ENCODE measurements around the gene NFIL3. TPM values are rescaled to one million over a fixed set of nuclear protein-coding genes. Genes with fewer than 3 reads are reported as not detected.
A peak's percentile ranks its signal among the peaks of the same experiment; 100 is the strongest.
"Not testable (repeated sequence)": the region's sequence is repeated elsewhere in the genome, so short reads cannot be mapped to it uniquely, and the experiment has no call there.

The NFIL3 gene
- polyA plus RNA-seq (2013, experiment 1 of 2), result 10.4 TPM
- 11.0 TPM for polyA plus RNA-seq (2013, experiment 2 of 2)

GRCh38 chr9:91423785-91424402 is at the start of gene NFIL3:
Gene NFIL3, minus strand, starts transcription at chr9:91423832. Its CDS starts 13,098 bp downstream, at chr9:91410734.
- Histone ChIP-seq H3K4me2 (ENCODE audit: low read length) (peak within 1 kb of the TSS; percentile 97), H3K27ac (ENCODE audit: low read depth, low read length) (no peak within 1 kb of the TSS), H3K79me1 (ENCODE audit: low read length) (peaks cover 17% of the 10 kb centered on the region), H3K23ac (ENCODE audit: low read length) (no peak within 1 kb of the TSS), H3K27me3 (ENCODE audit: insufficient read depth, low read length, poor library complexity) (no peaks in the 10 kb centered on the region), H4K8ac (ENCODE audit: low read depth, low read length) (no peak within 1 kb of the TSS), H2BK120ac (ENCODE audit: low read depth, low read length) (no peak within 1 kb of the TSS), H2BK15ac (replicated peaks; ENCODE audit: low read depth) (no peak within 1 kb of the TSS), H3K4ac (ENCODE audit: low read depth, low read length) (peak within 1 kb of the TSS; percentile 84), H3K9ac (ENCODE audit: low read length) (peak within 1 kb of the TSS; percentile 82), H3K18ac (ENCODE audit: low read length) (peak within 1 kb of the TSS; percentile 94), H2BK5ac (ENCODE audit: low read length) (no peak within 1 kb of the TSS), H3K79me2 (ENCODE audit: control insufficient read depth, insufficient read depth, low read length) (peaks cover 20% of the 10 kb centered on the region), H4K5ac (ENCODE audit: low read length) (no peak within 1 kb of the TSS), H3K36me3 (ENCODE audit: control insufficient read depth, insufficient read depth, low read length) (no peaks in the 10 kb centered on the region), H3K4me3 (ENCODE audit: low read length) (peak within 1 kb of the TSS; percentile 65), H2AK5ac (ENCODE audit: low read length) (no peak within 1 kb of the TSS), H3K56ac (ENCODE audit: low read length) (peak within 1 kb of the TSS; percentile 96), H3K4me1 (ENCODE audit: control insufficient read depth, low read depth, low read length) (peaks cover 14% of the 10 kb centered on the region)
- no CpG with 5 or more reads among the region's 92 CpGs for WGBS (ENCODE audit: extremely low coverage, insufficient coverage, low lambda C conversion rate)
- peak; percentile 79 for DNase-seq

DNA sequence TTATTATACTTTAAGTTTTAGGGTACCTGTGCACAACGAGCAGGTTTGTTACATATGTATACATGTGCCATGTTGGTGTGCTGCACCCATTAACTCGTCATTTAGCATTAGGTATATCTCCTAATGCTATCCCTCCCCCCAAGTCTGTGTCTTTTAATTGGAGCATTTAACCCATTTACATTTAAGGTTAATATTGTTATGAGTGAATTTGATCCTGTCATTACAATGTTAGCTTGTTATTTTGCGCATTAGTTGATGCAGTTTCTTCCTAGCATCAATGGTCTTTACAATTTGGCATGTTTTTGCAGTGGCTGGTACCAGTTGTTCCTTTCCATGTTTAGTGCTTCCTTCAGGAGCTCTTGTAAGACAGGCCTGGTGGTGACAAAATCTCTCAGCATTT is 47.9 kb upstream of the NFIL3 start:
- H3K27ac ChIP-seq (ENCODE audit: low read depth, low read length); H3K56ac ChIP-seq (ENCODE audit: low read length); DNase-seq; H3K23ac ChIP-seq (ENCODE audit: low read length); H3K79me2 ChIP-seq (ENCODE audit: control insufficient read depth, insufficient read depth, low read length); H3K4me1 ChIP-seq (ENCODE audit: control insufficient read depth, low read depth, low read length); H4K8ac ChIP-seq (ENCODE audit: low read depth, low read length); H3K9ac ChIP-seq (ENCODE audit: low read length); H3K4me3 ChIP-seq (ENCODE audit: low read length); H2BK15ac ChIP-seq (replicated peaks; ENCODE audit: low read depth); H2BK5ac ChIP-seq (ENCODE audit: low read length); H3K36me3 ChIP-seq (ENCODE audit: control insufficient read depth, insufficient read depth, low read length); H2BK120ac ChIP-seq (ENCODE audit: low read depth, low read length); H3K79me1 ChIP-seq (ENCODE audit: low read length); H4K5ac ChIP-seq (ENCODE audit: low read length); H3K4ac ChIP-seq (ENCODE audit: low read depth, low read length); H2AK5ac ChIP-seq (ENCODE audit: low read length); H3K4me2 ChIP-seq (ENCODE audit: low read length); H3K18ac ChIP-seq (ENCODE audit: low read length); H3K27me3 ChIP-seq (ENCODE audit: insufficient read depth, low read length, poor library complexity): not testable (repeated sequence)
- WGBS (ENCODE audit: extremely low coverage, insufficient coverage, low lambda C conversion rate), result no CpG with 5 or more reads among the region's 3 CpGs

GRCh38 chr9:91465420-91465819 is 41.8 kb upstream of the NFIL3 start:
- no peak overlapping the region for H3K4me2 ChIP-seq (ENCODE audit: low read length)

DNA sequence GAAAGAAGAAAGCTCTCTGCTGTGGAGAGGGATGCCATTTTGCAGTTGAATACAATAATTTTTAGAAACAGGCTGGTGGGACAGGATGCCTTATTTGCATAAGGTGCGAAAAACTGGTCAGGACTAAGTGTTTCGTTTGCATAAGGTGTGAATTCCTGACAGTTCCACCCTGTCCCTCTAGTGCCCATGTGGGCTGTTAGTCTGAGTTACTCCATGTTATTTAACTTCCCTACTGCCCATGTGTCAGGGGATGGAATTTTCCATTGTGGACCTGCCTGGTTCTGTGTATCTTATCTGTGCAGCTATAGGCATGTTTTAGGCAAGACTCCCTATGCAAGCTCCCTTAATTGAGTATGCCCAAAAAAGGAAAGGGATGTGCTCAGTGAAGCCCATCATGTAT is 35.3 kb upstream of the NFIL3 start:
- no peak overlapping the region for H4K5ac ChIP-seq (ENCODE audit: low read length)
- peak overlapping the region; percentile 99 for H2BK15ac ChIP-seq (replicated peaks; ENCODE audit: low read depth)
- peak; percentile 94 for DNase-seq
- no peaks in the 10 kb centered on the region for H3K4me1 ChIP-seq (ENCODE audit: control insufficient read depth, low read depth, low read length)
- no peaks in the 10 kb centered on the region for H3K27me3 ChIP-seq (ENCODE audit: insufficient read depth, low read length, poor library complexity)
- peak overlapping the region; percentile 45 for H2BK5ac ChIP-seq (ENCODE audit: low read length)
- H4K8ac ChIP-seq (ENCODE audit: low read depth, low read length), result peak overlapping the region; percentile 65
- H3K27ac ChIP-seq (ENCODE audit: low read depth, low read length), result peak overlapping the region; percentile 10
- H3K4me3 ChIP-seq (ENCODE audit: low read length), result no peak overlapping the region
- no peaks in the 10 kb centered on the region for H3K36me3 ChIP-seq (ENCODE audit: control insufficient read depth, insufficient read depth, low read length)
- H3K79me2 ChIP-seq (ENCODE audit: control insufficient read depth, insufficient read depth, low read length), result no peaks in the 10 kb centered on the region
- H3K9ac ChIP-seq (ENCODE audit: low read length), result no peak overlapping the region
- peak overlapping the region; percentile 1 for H3K56ac ChIP-seq (ENCODE audit: low read length)
- no peak overlapping the region for H3K23ac ChIP-seq (ENCODE audit: low read length)
- no CpG with 5 or more reads among the region's 2 CpGs for WGBS (ENCODE audit: extremely low coverage, insufficient coverage, low lambda C conversion rate)
- no peaks in the 10 kb centered on the region for H3K79me1 ChIP-seq (ENCODE audit: low read length)
- H2AK5ac ChIP-seq (ENCODE audit: low read length), result no peak overlapping the region
- H3K18ac ChIP-seq (ENCODE audit: low read length), result peak overlapping the region; percentile 92
- H3K4ac ChIP-seq (ENCODE audit: low read depth, low read length), result no peak overlapping the region
- no peak overlapping the region for H2BK120ac ChIP-seq (ENCODE audit: low read depth, low read length)
- H3K4me2 ChIP-seq (ENCODE audit: low read length), result no peak overlapping the region

More at GRCh38 chr9:91465420-91465819, 41.8 kb upstream of the NFIL3 start:
- H3K4me3 ChIP-seq (ENCODE audit: low read length), result no peak overlapping the region
- no peak overlapping the region for H3K4ac ChIP-seq (ENCODE audit: low read depth, low read length)
- no peaks in the 10 kb centered on the region for H3K79me2 ChIP-seq (ENCODE audit: control insufficient read depth, insufficient read depth, low read length)
- H3K36me3 ChIP-seq (ENCODE audit: control insufficient read depth, insufficient read depth, low read length), result no peaks in the 10 kb centered on the region
- no peak overlapping the region for H2AK5ac ChIP-seq (ENCODE audit: low read length)
- H3K23ac ChIP-seq (ENCODE audit: low read length), result no peak overlapping the region
- H4K5ac ChIP-seq (ENCODE audit: low read length), result no peak overlapping the region
- no peak overlapping the region for H3K56ac ChIP-seq (ENCODE audit: low read length)
- H3K27me3 ChIP-seq (ENCODE audit: insufficient read depth, low read length, poor library complexity), result no peaks in the 10 kb centered on the region
- no peak overlapping the region for H3K27ac ChIP-seq (ENCODE audit: low read depth, low read length)
- H2BK5ac ChIP-seq (ENCODE audit: low read length), result no peak overlapping the region
- WGBS (ENCODE audit: extremely low coverage, insufficient coverage, low lambda C conversion rate), result no CpG with 5 or more reads among the region's 2 CpGs
- H3K18ac ChIP-seq (ENCODE audit: low read length), result no peak overlapping the region
- no peaks in the 10 kb centered on the region for H3K79me1 ChIP-seq (ENCODE audit: low read length)
- no peak overlapping the region for H2BK120ac ChIP-seq (ENCODE audit: low read depth, low read length)
- no peak for DNase-seq
- H4K8ac ChIP-seq (ENCODE audit: low read depth, low read length), result no peak overlapping the region
- no peak overlapping the region for H2BK15ac ChIP-seq (replicated peaks; ENCODE audit: low read depth)
- no peak overlapping the region for H3K9ac ChIP-seq (ENCODE audit: low read length)
- H3K4me1 ChIP-seq (ENCODE audit: control insufficient read depth, low read depth, low read length), result no peaks in the 10 kb centered on the region

DNA sequence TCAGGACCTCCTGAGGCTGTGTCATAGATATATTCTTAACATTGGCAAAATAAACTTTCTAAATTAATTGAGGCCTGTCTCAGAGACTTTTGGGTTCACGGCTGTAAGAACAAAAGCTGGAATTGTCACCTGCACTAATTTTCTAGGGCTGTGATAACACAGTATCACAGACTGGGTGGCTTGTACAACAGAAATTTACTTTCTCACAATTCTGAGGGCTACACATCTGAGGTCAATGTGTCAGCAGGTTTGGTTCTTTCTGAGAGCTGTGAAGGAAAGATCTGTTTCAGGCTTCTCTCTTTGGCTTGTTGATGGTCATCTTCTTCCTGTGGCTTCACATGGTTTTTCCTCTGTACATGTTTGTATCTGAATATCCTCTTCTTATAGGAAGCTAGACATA is 29.2 kb upstream of the NFIL3 start:
- no peak overlapping the region for H2AK5ac ChIP-seq (ENCODE audit: low read length)
- no peak overlapping the region for H3K4ac ChIP-seq (ENCODE audit: low read depth, low read length)
- no peak overlapping the region for H2BK5ac ChIP-seq (ENCODE audit: low read length)
- no peaks in the 10 kb centered on the region for H3K79me2 ChIP-seq (ENCODE audit: control insufficient read depth, insufficient read depth, low read length)
- H3K18ac ChIP-seq (ENCODE audit: low read length), result no peak overlapping the region
- H3K4me1 ChIP-seq (ENCODE audit: control insufficient read depth, low read depth, low read length), result no peaks in the 10 kb centered on the region
- no peak overlapping the region for H4K8ac ChIP-seq (ENCODE audit: low read depth, low read length)
- H3K79me1 ChIP-seq (ENCODE audit: low read length), result no peaks in the 10 kb centered on the region
- H3K27ac ChIP-seq (ENCODE audit: low read depth, low read length), result no peak overlapping the region
- no peak overlapping the region for H3K9ac ChIP-seq (ENCODE audit: low read length)
- H3K4me2 ChIP-seq (ENCODE audit: low read length), result no peak overlapping the region
- H2BK120ac ChIP-seq (ENCODE audit: low read depth, low read length), result no peak overlapping the region
- WGBS (ENCODE audit: extremely low coverage, insufficient coverage, low lambda C conversion rate), result no CpG with 5 or more reads among the region's 1 CpG
- no peak overlapping the region for H3K56ac ChIP-seq (ENCODE audit: low read length)
- no peak overlapping the region for H3K23ac ChIP-seq (ENCODE audit: low read length)
- no peak overlapping the region for H3K4me3 ChIP-seq (ENCODE audit: low read length)
- H3K27me3 ChIP-seq (ENCODE audit: insufficient read depth, low read length, poor library complexity), result no peaks in the 10 kb centered on the region
- no peak overlapping the region for H4K5ac ChIP-seq (ENCODE audit: low read length)
- no peak overlapping the region for H2BK15ac ChIP-seq (replicated peaks; ENCODE audit: low read depth)
- H3K36me3 ChIP-seq (ENCODE audit: control insufficient read depth, insufficient read depth, low read length), result no peaks in the 10 kb centered on the region
- no peak for DNase-seq
